Measurements from ENCODE around the gene ARL15. TPM values are rescaled to one million over a fixed set of nuclear protein-coding genes. Genes with fewer than 3 reads are reported as not detected.

Gene ARL15
- total RNA-seq, 4 donors from 2014 or later, result 8.5 to 19.1 (median 12.0) TPM

GRCh38 chr5:54263447-54263846, 46.9 kb downstream of the ARL15 start:
- Histone ChIP-seq H3K9me3 (no peaks in the 10 kb centered on the region), H3K4me3 (no peak overlapping the region), H3K4me1 (no peaks in the 10 kb centered on the region), H3K36me3 (no peaks in the 10 kb centered on the region), H3K27ac (no peak overlapping the region), H3K27me3 (no peaks in the 10 kb centered on the region)
- intact Hi-C loops (cut with DNase I), result no loop called here
- DNase-seq, result no peak
- TF ChIP-seq CTCF (IDR thresholded peaks at IDR 0.05) (no peak), POLR2A (IDR thresholded peaks at IDR 0.05) (no peak)
- WGBS, 2 donors, result 31 to 48% methylated on average over 1 of the region's 1 CpG

GRCh38 chr5:54261596-54261995, 48.8 kb downstream of the ARL15 start:
- Histone ChIP-seq H3K4me3 (no peak overlapping the region), H3K27me3 (no peaks in the 10 kb centered on the region), H3K36me3 (no peaks in the 10 kb centered on the region), H3K9me3 (no peaks in the 10 kb centered on the region), H3K4me1 (peaks cover 0 to 5% (median 0%) of the 10 kb centered on the region in 3 donors), H3K27ac (no peak overlapping the region)
- DNase-seq, result no peak
- WGBS, 2 donors, result 90 to 95% methylated on average over 3 of the region's 3 CpGs
- TF ChIP-seq POLR2A (IDR thresholded peaks at IDR 0.05) (no peak), CTCF (IDR thresholded peaks at IDR 0.05) (no peak)
- intact Hi-C loops (cut with DNase I), result no loop called here

GRCh38 chr5:54259981-54260380, 50.4 kb downstream of the ARL15 start:
- TF ChIP-seq POLR2A (IDR thresholded peaks at IDR 0.05) (no peak), CTCF (IDR thresholded peaks at IDR 0.05) (no peak)
- no peak overlapping the region for H3K27ac ChIP-seq
- H3K36me3 ChIP-seq, result no peaks in the 10 kb centered on the region
- H3K4me3 ChIP-seq, result no peak overlapping the region
- H3K9me3 ChIP-seq, result no peaks in the 10 kb centered on the region
- no peak for DNase-seq
- peaks cover 0 to 5% (median 0%) of the 10 kb centered on the region in 3 donors for H3K4me1 ChIP-seq
- intact Hi-C loops (cut with DNase I), result loop anchor here (10.0 kb wide), 1 partner anchor 45 kb away; no protein-coding TSS in a partner anchor
- 85 to 91% methylated on average over 4 of the region's 4 CpGs for WGBS, 2 donors
- H3K27me3 ChIP-seq, result no peaks in the 10 kb centered on the region

GRCh38 chr5:54259090-54259489, 51.3 kb downstream of the ARL15 start:
- Histone ChIP-seq H3K36me3 (no peaks in the 10 kb centered on the region), H3K27ac (no peak overlapping the region), H3K4me3 (no peak overlapping the region), H3K9me3 (no peaks in the 10 kb centered on the region), H3K4me1 (peaks cover 0 to 5% (median 0%) of the 10 kb centered on the region in 3 donors), H3K27me3 (no peaks in the 10 kb centered on the region)
- intact Hi-C loops (cut with DNase I), result loop anchor here (10.0 kb wide), 1 partner anchor 46 kb away; no protein-coding TSS in a partner anchor
- TF ChIP-seq CTCF (IDR thresholded peaks at IDR 0.05) (no peak), POLR2A (IDR thresholded peaks at IDR 0.05) (no peak)
- no peak for DNase-seq

GRCh38 chr5:54257366-54258118, 52.8 kb downstream of the ARL15 start:
- Histone ChIP-seq H3K27me3 (no peaks in the 10 kb centered on the region), H3K4me1 (peaks cover 0 to 8% (median 0%) of the 10 kb centered on the region in 3 donors), H3K36me3 (no peaks in the 10 kb centered on the region), H3K9me3 (no peaks in the 10 kb centered on the region), H3K27ac (no peak overlapping the region), H3K4me3 (no peak overlapping the region)
- intact Hi-C loops (cut with DNase I), result loop anchor here (10.0 kb wide), 1 partner anchor 47 kb away; no protein-coding TSS in a partner anchor
- DNase-seq, result no peak
- TF ChIP-seq CTCF (IDR thresholded peaks at IDR 0.05), result no peak
- 71 to 72% methylated on average over 6 of the region's 6 CpGs for WGBS, 2 donors

All from esophagus squamous epithelium (tissue), 5 donors.